Measurements from ENCODE around the gene BAHCC1. TPM values are rescaled to one million over a fixed set of nuclear protein-coding genes. Genes with fewer than 3 reads are reported as not detected.

The BAHCC1 gene
- total and polyA plus RNA-seq, 10 of the 15 experiments (the other 5 are each of a cell fraction or from before 2014, with no cell fraction given) = 0.03 to 0.14 (median 0.11) TPM; not detected in 6

GRCh38 chr17:81346090-81346907 lies 49.0 kb upstream of the BAHCC1 start:
- DNase-seq (ENCODE audit: low read depth, low spot score) (peak; percentile 45), ATAC-seq (peak; percentile 87), FAIRE-seq (no peak)
- in situ Hi-C loops (cut with MboI) = no loop called here
- intact Hi-C loops (cut with micrococcal nuclease; ENCODE audit: unreplicated experiment) = no loop called here
- ChIA-PET RAD21 (ENCODE audit: unreplicated experiment) (no interaction called here), CTCF (interaction anchor here (0.5 kb wide), 1 partner anchor 791 kb away, joined by 3 read pairs; no protein-coding TSS in a partner anchor), SMC1A (ENCODE audit: uncharacterized antibody, unreplicated experiment) (no interaction called here), POLR2A (interaction anchor here (1.0 kb wide), 1 partner anchor 17 kb away, joined by 3 read pairs; no protein-coding TSS in a partner anchor)
- Histone ChIP-seq H3K79me2 (ENCODE audit: control insufficient read depth, insufficient read depth, low read length) (peaks cover 21% of the 10 kb centered on the region), H3K4me1 (ENCODE audit: control insufficient read depth, insufficient read depth, low read length) (no peaks in the 10 kb centered on the region), H2AFZ (ENCODE audit: control insufficient read depth, low read depth, low read length) (peak overlapping the region; percentile 69), H3K4me3 (peak overlapping the region; percentile 57; the same call in 1 of the 2 replicates), H3K36me3 (ENCODE audit: control insufficient read depth in 2 of 2, insufficient read depth in 2 of 2, low read length in 1 of 2) (no peaks in the 10 kb centered on the region), H3K27me3 (replicated peaks in 1 of 2; ENCODE audit: control insufficient read depth in 2 of 2, insufficient read depth in 2 of 2, low read length in 1 of 2) (no peaks in the 10 kb centered on the region), H3K9ac (ENCODE audit: control insufficient read depth, insufficient read depth, low read length) (no peak overlapping the region), H4K20me1 (ENCODE audit: control insufficient read depth, insufficient read depth) (no peaks in the 10 kb centered on the region), H3K4me2 (ENCODE audit: control insufficient read depth, insufficient read depth) (peak overlapping the region; percentile 60), H3K9me3 (replicated peaks; ENCODE audit: control insufficient read depth, insufficient read depth, low read length) (no peaks in the 10 kb centered on the region; the same call in 2 of the 3 replicates), H3K27ac (ENCODE audit: control insufficient read depth, insufficient read depth) (no peak overlapping the region)
- WGBS (ENCODE audit: insufficient coverage, insufficient replicate concordance, low lambda C conversion rate, missing lambda C conversion rate) = 28% methylated on average over 51 of the region's 91 CpGs
- BruUV-seq (replicated peaks) = no TSS peak
- TF ChIP-seq HSF1 (IDR thresholded peaks at IDR 0.05; ENCODE audit: low read depth, low read length) (no peak), NKRF (conservative IDR thresholded peaks at IDR 0.05) (no peak), ESRRA (IDR thresholded peaks at IDR 0.05; ENCODE audit: low read length) (no peak), NR2C2 (IDR thresholded peaks at IDR 0.05; ENCODE audit: borderline replicate concordance, control insufficient read depth, insufficient read length, low read depth) (no peak), MLLT1 (IDR thresholded peaks at IDR 0.05) (no peak), BHLHE40 (IDR thresholded peaks at IDR 0.05; ENCODE audit: borderline replicate concordance in 1 of 2, low read depth in 2 of 2, low read length in 1 of 2) (peak in 1 of 2 experiments; percentile 14; a peak in 1 of 4 replicates), ATF7 (IDR thresholded peaks at IDR 0.05; ENCODE audit: low read depth) (no peak), PRDM15 (CRISPR knock-in tag; IDR thresholded peaks at IDR 0.05) (no peak), GATAD2B (conservative IDR thresholded peaks at IDR 0.05; ENCODE audit: low read depth) (no peak), EGR1 (IDR thresholded peaks at IDR 0.05; ENCODE audit: borderline replicate concordance in 1 of 2, low read depth in 2 of 2, low read length in 2 of 2) (peak in 1 of 2 experiments; percentile 63; a peak in 1 of 3 replicates), SIN3A (IDR thresholded peaks at IDR 0.05; ENCODE audit: low read depth, low read length) (no peak), RCOR1 (conservative IDR thresholded peaks at IDR 0.05; ENCODE audit: low read depth, low read length) (no peak)
